HUDEP-2 (cell line): ENCODE measurements around the gene SBNO2.
A peak's percentile ranks its signal among the peaks of the same experiment; 100 is the strongest.
"Not testable (repeated sequence)": the region's sequence is repeated elsewhere in the genome, so short reads cannot be mapped to it uniquely, and the experiment has no call there.

Experiments used
- DNase-seq, 76 experiments: peaks; one replicate each; lab custom pipeline; 2025; ENCODE audit not compliant: unreplicated experiment in 76 of 76; lab: John Stamatoyannopoulos, UW

SBNO2 gene

GRCh38 chr19:1206864-1207450, 32.9 kb upstream of the SBNO2 start:
- DNase-seq, result peak in 6 of 76 experiments; percentile 41 to 89 (median 60)

GRCh38 chr19:1206150-1206863, 32.2 kb upstream of the SBNO2 start:
- peak in 6 of 76 experiments; percentile 18 to 61 (median 46) for DNase-seq

GRCh38 chr19:1205114-1206099, 31.3 kb upstream of the SBNO2 start, which contains the start of gene STK11:
TSS of gene STK11 (plus strand) at chr19:1205778. CDS start at chr19:1206914, 1,136 bp downstream.
- DNase-seq, result peak in 75 of 76 experiments; percentile 90 to 100 (median 99)

GRCh38 chr19:1200614-1201013, 26.5 kb upstream of the SBNO2 start:
- not testable (repeated sequence) for DNase-seq

- no peak for DNase-seq
These were observed 25.5 kb upstream of the SBNO2 start for GRCh38 chr19:1199531-1199930.

- DNase-seq, result peak in 3 of 76 experiments; percentile 6 to 33 (median 25)
These were observed 15.4 kb upstream of the SBNO2 start for GRCh38 chr19:1189419-1189818.

- no peak for DNase-seq
These were observed 9.6 kb upstream of the SBNO2 start for GRCh38 chr19:1183543-1184172.

GRCh38 chr19:1182727-1183126, 8.7 kb upstream of the SBNO2 start:
- DNase-seq, result no peak

GRCh38 chr19:1182068-1182467, 8.0 kb upstream of the SBNO2 start:
- no peak for DNase-seq

- DNase-seq, result no peak
These were observed 7.5 kb upstream of the SBNO2 start for GRCh38 chr19:1181606-1182005.

GRCh38 chr19:1177322-1178114, 3.5 kb upstream of the SBNO2 start:
- DNase-seq, result no peak

- peak in 2 of 76 experiments; percentile 11 to 34 for DNase-seq
These were observed 766 bp downstream of the SBNO2 start for GRCh38 chr19:1173159-1173844.

GRCh38 chr19:1172353-1173158, 1.5 kb downstream of the SBNO2 start:
- DNase-seq, result no peak

- no peak for DNase-seq
These were observed 2.2 kb downstream of the SBNO2 start for GRCh38 chr19:1171755-1172352.

GRCh38 chr19:1170938-1171754, 2.9 kb downstream of the SBNO2 start:
- DNase-seq, result no peak

- DNase-seq, result peak in 5 of 76 experiments; percentile 22 to 51 (median 26)
These were observed 3.9 kb downstream of the SBNO2 start for GRCh38 chr19:1169921-1170885.
